HG02981 (cell line): ENCODE results near the gene BMP15.

ENCODE experiments used
- ATAC-seq: cut with Tn5 transposase; IDR thresholded peaks from one replicate; pipeline ENCODE4 v1.9.1; 2021; ENCODE audit warnings: mild to moderate bottlenecking, moderate library complexity; ENCODE audit not compliant: unreplicated experiment

BMP15 gene

DNA sequence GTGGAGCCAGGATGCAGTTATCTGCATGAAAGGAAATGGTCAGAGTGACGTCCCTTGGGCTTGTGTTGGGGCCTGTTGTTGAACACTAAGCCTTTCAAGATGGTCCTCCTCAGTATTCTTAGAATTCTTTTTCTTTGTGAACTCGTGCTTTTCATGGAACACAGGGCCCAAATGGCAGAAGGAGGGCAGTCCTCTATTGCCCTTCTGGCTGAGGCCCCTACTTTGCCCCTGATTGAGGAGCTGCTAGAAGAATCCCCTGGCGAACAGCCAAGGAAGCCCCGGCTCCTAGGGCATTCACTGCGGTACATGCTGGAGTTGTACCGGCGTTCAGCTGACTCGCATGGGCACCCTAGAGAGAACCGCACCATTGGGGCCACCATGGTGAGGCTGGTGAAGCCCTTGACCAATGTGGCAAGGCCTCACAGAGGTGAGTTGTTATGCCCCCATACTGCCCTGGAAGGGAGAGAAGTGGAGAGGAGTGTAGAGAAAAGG lies at the start of gene BMP15:
BMP15 (plus strand) TSS at position 51 of the 492 bp plus-strand sequence; CDS start at position 100, 49 bp downstream.
- no peak for ATAC-seq

DNA sequence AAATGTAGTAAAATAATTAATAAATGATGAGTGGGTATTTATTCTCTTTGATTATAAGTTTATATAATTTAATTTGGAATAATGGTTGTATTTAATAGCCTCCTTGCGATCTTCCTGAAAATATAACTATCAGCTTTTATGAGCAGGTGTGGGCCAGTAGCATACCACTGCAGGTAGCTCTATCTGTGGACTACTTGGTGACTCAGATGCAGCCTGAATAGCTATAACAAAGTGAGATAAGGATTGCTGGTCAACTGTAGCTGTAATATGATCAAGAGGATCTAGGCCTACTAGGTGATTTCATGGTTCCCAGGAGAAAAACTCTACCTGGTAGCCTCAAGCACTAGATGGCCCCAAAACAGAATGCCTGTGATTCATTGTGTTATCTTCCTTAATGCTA lies 47.1 kb upstream of the BMP15 start:
- ATAC-seq: no peak

DNA sequence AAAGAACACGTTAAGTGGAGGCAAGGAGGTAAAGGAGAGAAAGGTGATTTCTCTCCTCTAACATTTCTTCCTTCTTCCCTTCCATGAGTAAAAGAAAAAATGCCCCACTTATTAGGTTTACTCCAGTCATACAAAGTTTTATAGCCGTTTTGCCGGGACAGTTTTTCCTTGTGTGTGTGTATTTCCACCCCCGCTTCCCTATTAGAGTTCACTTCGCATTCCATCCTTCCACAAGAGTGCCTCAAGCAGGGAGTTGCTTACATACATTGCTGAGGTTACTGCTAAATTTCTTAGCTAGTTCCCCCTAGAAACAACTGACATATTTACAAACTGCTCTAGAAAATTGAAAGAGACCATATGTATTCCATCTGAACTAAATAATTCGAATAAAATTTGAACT lies 45.2 kb upstream of the BMP15 start:
- no peak for ATAC-seq

DNA sequence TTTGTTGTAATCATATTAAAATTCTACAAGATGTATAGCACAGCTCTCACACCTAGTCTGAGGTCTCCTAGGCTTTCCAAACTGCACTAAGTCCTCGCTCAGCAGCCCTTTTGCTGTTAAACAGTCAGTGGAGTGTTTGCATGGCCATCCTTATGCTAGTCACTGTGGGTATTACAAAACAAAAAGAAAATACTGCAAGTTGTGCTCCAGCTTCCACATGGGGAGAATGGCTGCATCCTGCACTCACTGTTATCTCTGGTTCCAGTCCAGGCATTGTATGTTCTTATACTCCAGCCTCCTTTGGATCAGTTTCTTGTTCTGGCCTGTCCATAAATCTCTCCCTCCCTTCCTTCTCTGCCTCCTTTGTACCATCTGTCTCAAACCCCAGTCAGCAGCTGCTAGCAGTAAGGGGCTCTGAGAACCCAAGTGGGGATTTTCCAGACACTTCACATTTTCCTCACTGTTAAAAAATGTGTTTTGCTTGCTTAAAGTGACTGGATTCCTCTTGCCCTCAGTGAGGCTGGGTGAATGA lies 38.5 kb upstream of the BMP15 start:
- no peak for ATAC-seq

DNA sequence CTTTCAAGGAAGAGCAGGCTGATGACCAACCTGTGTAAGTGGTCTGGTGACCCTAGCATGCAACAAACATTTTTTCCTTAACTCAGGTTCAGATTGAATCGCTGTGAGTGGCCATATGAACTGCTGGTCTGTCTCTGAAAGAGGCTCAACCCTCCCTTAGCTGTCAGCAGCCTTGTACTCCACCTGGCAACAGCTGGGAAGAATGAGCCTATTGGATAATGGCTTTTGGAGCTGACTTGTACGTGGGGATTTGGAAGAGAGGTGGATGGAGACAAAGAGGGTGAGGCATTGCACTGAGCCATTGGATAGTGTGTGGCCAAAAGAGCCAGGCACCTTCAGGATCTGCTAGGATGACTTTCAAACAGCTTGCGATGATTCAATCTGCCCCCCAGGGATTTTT lies 35.7 kb upstream of the BMP15 start:
- ATAC-seq: no peak

DNA sequence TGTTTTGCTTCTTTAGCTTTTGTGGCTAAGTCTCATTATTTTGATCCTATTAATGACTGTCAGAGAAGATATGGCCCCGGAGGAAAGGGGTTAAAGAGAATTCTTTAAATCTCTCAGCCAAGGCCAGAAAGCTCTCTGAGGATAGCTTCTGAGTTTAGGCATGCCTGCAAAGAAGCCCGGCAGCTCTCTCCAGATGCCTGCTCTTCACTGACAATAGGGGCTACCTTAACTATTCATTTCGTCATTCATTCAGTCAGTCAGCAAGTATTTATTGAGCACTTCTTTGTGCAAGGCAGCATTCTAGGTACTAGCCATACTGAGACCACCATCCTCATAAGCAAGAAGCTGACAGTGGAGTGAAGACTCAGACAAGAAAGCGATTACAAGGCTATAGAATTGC lies 34.0 kb upstream of the BMP15 start:
- ATAC-seq: no peak

DNA sequence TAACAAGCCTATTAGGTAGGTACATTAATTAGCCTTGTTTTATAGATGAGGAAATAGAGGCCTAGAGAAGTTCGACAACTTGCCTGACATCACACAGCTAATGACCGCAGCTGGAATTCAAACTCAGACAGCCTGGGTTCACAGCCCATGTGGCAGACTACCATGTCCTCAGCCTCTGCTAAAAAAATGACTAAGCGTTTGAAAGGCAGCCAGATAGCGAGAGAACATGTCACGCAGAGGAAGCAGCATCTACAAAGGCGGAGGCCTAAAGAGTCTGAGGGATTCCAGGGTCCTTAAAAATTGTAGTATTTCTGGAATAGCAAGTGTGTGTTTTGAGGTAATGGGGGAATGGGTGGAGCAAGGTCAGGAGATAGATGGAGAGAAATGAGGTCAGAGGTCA lies 33.2 kb upstream of the BMP15 start:
- no peak for ATAC-seq

DNA sequence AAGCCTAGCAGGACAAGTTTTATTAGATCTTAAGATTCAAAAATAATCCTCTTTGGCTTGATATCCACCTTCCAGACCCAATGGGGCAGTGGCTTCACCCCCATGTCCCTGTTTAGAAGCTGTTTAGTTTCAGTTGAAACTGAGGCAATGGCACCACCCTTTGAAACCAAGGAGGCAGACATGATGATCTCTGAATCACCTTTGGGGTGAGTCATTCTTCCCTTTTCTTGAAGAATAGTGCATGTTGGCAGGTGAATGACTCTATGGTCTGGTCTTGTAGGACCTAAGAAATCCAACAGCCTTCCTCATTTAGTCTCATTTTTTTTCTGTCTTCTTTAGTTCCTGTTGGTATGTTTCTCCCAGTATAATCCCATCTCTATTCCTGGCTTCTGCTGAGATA lies 29.5 kb upstream of the BMP15 start:
- no peak for ATAC-seq

DNA sequence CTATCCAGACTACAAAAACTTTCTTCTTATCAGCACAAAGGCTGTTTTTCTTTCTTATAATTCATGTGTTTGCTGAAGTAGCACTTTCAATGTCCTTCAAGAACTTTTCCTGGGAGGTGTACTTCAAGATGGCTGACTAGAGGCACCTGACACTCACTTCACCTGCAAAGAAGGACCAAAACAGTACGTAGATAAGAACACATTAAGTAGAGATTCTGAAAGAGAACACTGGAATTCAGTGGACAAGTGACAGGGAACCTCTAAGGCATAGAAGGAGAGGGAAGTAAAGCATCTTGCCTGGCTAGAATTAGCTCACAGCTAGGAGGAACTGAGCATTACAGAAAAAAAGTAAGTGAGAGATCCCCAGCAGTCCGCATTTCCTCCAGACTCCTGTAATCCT lies 21.7 kb upstream of the BMP15 start:
- no peak for ATAC-seq

DNA sequence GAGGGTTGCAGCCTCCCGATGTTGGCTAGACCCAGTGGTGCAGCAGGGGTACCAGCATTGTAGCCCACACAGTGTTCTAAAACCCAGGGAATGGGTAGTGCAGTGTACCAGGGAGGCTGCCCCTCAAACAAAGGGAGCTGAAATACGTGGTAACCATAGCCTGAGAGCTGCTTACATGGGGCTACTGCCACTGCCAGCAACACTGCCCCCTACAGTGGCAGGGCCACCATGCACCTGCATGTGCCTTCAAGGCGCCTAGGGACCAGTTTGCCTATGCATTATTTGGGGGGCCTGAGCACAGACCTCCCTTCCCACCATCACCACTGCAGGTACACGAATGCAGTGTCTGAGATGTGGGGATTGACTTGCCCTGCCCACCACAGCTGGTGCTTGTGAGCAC lies 21.0 kb upstream of the BMP15 start:
- no peak for ATAC-seq

DNA sequence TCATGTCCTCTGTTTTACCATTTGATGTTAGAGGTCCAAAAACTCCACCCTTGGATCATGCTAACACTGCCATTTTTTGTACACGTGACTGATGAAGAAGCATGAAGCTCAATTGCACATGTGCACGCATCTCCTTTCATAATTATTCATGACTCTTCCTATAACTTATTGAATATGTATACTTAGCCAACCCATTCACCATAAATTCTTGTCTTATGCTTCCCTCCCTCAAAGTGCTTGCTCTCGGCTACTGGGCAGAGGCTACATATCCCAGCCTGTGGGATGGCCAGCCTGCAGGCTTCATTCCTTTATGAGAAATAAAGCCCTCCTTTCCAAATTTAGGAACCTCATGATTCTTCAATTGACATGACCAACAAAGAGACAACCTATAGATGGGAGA lies 17.5 kb upstream of the BMP15 start:
- ATAC-seq: no peak

DNA sequence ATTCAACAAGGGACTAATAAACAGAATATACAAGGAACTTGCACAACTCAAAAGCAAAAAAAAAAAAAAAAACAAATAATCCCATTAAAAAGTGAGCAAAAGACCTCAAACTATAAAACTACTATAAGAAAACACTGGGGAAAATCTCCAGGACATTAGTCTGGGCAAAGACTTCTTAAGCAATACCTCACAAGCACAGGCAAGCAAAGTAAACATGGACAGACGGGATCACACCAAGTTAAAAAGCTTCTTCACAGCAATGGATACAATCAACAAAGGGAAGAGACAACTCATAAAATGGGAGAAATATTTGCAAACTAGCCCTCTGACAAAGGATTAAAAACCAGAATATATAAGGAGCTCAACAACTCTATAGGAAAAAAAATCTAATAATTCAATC lies 17.1 kb upstream of the BMP15 start:
- ATAC-seq: no peak

DNA sequence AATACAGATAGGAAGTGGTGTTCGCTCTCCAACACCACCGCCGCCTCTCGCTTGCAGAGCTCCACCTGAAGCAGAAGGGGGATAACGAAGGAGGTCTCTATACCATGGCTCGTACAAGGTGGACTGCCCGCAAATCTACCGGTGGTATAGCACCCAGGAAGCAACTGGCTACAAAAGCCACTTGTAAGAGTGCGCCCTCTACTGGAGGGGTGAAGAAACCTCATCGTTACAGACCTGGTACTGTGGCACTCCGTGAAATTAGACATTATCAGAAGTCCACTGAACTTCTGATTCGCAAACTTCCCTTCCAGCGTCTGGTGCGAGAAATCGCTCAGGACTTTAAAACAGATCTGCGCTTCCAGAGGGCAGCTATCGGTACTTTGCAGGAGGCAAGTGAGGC lies 5.2 kb upstream of the BMP15 start:
- no peak for ATAC-seq

DNA sequence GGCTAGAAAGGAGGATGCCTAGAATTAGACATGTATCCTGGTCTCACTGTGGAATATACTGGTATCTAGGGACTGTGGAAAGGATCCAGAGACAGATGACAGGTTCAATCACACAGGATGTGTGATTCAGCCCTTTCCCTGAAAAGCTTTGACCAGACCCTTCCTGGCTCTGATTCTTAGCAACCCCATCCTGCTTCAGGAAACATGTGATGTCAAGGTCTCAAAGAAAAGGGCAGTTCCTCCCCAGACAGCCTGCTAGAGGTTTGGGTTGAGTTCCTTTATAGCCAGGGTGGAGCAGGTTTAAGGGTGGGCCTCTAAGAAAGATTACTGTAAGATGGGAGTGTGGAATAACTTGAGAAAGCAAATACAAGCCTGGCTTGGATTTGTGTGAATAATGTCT lies 3.0 kb downstream of the BMP15 start:
- ATAC-seq: no peak

DNA sequence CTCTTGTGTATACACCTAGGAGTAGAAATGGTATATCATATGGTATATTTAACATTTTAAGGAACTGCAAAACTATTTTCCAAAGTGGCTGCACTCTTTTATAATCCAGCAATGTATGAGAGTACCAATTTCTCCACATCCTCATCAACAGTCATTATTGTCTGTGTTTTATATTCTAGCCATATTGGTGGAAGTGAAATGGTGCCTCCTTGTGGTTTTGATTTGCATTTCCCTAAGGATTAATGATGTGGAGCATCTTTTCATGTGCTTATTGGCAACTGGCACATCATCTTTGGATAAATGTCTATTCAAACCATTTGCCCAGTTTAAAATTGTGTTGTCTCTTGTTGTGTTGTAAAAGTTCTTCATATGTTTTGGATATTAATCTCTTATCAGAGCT lies 9.6 kb downstream of the BMP15 start:
- ATAC-seq: no peak

DNA sequence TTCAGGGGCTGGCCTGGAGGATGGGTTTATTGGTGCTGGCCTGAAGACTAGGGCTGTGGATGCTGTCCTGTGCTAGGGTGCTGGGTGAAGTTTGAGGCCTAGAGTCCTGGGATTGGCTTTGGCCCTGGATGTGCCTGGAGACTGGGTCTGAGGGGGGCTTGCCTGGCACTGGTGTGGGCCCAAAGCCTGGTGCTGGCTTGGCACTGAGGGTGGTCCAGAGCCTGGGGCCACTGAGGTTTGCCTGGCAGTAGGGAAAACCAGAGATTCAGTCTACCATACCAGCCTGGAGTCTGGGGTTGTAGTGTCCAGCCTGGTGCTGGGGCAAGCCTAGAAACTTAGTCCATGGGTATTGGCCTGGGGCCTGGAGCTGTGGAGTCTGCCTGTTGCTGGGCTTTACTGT lies 16.6 kb downstream of the BMP15 start:
- no peak for ATAC-seq

DNA sequence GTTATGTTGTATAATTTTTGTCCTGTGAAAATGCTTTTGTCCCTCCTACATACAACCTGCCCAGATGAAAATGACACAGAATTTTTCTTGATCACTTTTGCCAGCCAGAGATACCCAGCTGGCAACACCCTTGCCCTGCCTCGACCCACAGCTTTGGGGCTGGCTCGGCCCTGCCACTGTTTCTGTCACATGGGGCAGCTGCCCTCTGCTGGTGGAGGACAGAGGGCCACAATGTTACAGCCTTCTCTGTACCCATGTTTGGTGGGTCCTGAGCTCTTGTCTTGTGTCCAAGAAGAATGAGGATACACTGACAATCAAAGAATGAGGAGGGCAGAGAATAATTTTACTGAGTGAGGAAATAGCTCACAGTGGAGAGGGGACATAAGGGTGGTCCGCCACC lies 31.1 kb downstream of the BMP15 start:
- no peak for ATAC-seq

DNA sequence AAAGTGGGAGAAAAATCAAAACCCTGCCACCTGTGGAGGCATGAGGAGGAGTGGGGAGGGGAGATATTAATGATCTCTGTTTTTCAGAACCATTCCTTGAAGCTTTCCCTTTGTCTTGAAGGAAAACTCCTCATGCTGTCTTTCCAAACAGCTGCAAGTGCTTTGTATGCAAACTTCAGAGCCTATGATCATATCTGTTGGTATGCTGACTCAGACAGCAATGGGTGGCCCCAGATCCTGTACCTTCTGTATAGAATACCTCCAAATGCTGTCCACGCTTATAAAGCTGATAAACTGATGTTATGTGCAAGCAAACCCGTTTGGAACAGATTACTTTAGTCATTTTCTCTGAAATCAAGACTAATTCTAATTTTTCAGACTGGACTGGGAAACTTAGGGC lies 31.9 kb downstream of the BMP15 start:
- no peak for ATAC-seq

DNA sequence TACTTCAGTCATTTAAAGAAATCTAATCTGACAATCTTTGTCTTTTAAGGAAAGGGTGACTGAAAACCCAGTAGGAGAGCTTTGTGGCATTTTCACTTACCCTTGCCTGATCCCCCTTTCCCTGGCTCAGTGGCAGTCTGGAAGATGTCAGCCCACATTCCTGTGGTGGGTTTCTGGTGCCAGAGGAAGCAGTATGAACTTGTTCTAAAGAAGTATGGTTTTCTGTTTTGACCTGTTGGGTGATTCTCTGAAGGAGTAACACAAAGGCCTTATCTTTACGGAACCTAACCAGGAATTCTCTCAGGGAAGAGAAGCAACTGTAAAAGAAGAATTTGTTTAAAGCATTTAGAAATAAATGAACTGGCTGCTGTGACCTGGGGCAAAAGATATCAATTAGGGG lies 41.9 kb downstream of the BMP15 start:
- no peak for ATAC-seq

DNA sequence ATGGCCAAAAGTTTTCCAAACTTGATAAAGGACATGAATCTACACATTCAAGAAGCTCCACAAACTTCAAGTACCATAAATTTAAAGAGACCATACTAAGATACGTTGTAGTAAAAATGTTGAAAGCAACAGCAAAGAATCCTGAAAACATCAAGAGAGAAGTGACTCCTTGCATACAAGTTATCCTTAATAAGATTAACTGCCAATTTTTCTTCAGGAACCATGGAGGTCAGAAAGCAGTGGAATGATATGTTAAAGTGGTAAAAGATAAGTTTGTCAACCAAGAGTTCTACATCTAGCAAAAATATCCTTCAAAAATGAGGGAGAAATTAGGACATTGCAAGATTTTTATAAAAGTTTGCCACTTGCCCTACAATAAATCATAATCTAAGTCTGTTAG lies 43.3 kb downstream of the BMP15 start:
- ATAC-seq: no peak

DNA sequence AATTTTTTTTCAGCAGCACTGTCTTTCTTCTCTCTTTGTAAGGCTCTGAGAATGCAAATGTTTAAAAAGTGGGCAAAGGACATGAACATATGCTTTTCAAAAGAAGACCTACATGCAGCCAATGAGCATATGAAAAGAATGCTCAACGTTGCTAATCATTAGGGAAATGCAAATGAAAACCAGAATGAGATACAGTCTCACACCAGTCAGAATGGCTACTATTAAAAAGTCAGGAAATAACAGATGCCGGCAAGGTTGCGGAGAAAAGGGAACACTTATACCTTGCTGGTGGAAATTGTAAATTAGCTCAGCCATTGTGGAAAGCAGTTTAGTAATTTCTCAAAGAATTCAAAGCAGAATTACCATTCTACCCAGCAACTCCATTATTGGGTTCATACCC lies 51.6 kb downstream of the BMP15 start:
- ATAC-seq: no peak

DNA sequence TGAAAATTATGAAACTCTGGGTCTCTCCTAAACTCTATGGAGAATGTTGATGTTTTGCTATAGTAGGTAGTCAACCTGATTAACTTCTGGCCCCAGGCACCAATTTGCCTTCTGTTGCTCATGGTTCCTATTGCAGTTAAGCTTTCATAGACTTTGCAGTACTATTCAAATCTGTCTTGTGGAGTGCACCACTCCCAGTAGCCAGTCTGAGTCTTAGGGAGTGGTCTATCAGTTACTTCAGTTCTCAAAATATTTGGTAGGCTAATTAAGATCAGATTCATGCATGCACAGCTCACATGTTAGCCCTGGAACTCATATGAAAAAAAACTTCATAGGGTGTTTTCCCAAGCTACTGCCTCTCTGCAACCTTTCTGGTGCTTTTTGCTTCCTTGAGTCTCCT lies 53.3 kb downstream of the BMP15 start:
- ATAC-seq: no peak
